ENCODE results near the gene CHTF8.

DNA sequence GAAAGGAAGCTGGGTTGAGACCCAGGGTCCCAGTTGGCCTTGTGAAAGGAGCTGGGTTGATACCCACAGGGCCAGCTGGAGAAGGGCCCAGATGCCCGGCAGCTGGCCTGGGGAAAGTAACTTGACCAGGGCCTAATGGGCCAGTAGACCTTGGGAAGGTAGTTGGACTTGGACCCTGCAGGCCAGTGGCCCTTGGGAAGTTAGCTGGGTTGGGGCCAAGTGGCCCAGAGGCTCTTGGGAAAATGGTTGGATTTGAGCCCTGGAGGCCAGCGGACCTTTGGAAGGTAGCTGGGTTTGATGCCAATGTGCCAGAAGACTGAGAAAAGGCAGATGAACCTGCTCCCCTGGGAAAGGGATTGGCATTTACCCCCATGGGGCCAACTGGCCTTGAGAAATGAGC lies 13.4 kb downstream of the CHTF8 start:
- TF ChIP-seq POLR2A (IDR thresholded peaks at IDR 0.05; ENCODE audit: low read depth, low read length) (no peak), POLR2AphosphoS5 (IDR thresholded peaks at IDR 0.05; ENCODE audit: low read depth, low read length) (no peak), TAF1 (IDR thresholded peaks at IDR 0.05; ENCODE audit: low read depth, low read length) (no peak), PAX5 (IDR thresholded peaks at IDR 0.05; ENCODE audit: insufficient read depth, low read length, severe bottlenecking) (no peak), SPI1 (IDR thresholded peaks at IDR 0.05; ENCODE audit: low read depth, low read length) (no peak), POU2F2 (IDR thresholded peaks at IDR 0.05; ENCODE audit: low read depth, low read length) (no peak)
